ENCODE data around the gene RPUSD1.

GRCh38 chr16:778447-778846, 9.7 kb downstream of the RPUSD1 start:
- no peak for TF ChIP-seq CTCF (IDR thresholded peaks at IDR 0.05)
- TF ChIP-seq POLR2A (IDR thresholded peaks at IDR 0.05): no peak

Measured in uterus (tissue), 2 donors.